Measurements from ENCODE around the gene SLC29A3. TPM values are rescaled to one million over a fixed set of nuclear protein-coding genes. Genes with fewer than 3 reads are reported as not detected.

The SLC29A3 gene
- total and polyA plus RNA-seq, 2 donors (not counting 1 experiment from before 2014, with no cell fraction given): 0.90 to 2.3 TPM

GRCh38 chr10:71280216-71280615 lies 38.8 kb upstream of the SLC29A3 start:
- H4K20me1 ChIP-seq (ENCODE audit: control insufficient read depth, extremely low read depth, insufficient read depth, low read length): no peaks in the 10 kb centered on the region
- no peak for DNase-seq (ENCODE audit: low read depth in 2 of 2)
- no peak overlapping the region for H3K9ac ChIP-seq (ENCODE audit: insufficient read depth, low read length)
- no peaks in the 10 kb centered on the region for H3K27me3 ChIP-seq (ENCODE audit: control insufficient read depth, insufficient read depth, low read length)
- H3K27ac ChIP-seq (ENCODE audit: insufficient read depth, low read length): no peak overlapping the region
- H3K4me3 ChIP-seq (replicated peaks in 1 of 4; ENCODE audit: control extremely low read depth in 1 of 4, insufficient read depth in 1 of 4, low read depth in 3 of 4, low read length in 4 of 4): no peak overlapping the region
- no peaks in the 10 kb centered on the region for H3K79me2 ChIP-seq (ENCODE audit: control insufficient read depth, insufficient read depth, low read length)
- no peaks in the 10 kb centered on the region for H3K36me3 ChIP-seq (ENCODE audit: control insufficient read depth, insufficient read depth, low read length)
- H2AFZ ChIP-seq (ENCODE audit: low read length): no peak overlapping the region
- no peaks in the 10 kb centered on the region for H3K4me1 ChIP-seq (ENCODE audit: control insufficient read depth, extremely low read depth, insufficient read depth, low read length)
- no peaks in the 10 kb centered on the region for H3K9me3 ChIP-seq (ENCODE audit: control insufficient read depth, insufficient read depth, low read depth, low read length)
- TF ChIP-seq EZH2 (IDR thresholded peaks at IDR 0.05; ENCODE audit: low read length, missing control alignments) (no peak), CTCF (conservative IDR thresholded peaks at IDR 0.05 in 1 of 2, IDR thresholded peaks at IDR 0.05 in 1 of 2; ENCODE audit: low read depth in 1 of 2, low read length in 2 of 2) (no peak)
- no peak overlapping the region for H3K4me2 ChIP-seq (ENCODE audit: extremely low read depth, insufficient read depth, low read length)

GRCh38 chr10:71280825-71281224 lies 38.2 kb upstream of the SLC29A3 start:
- Histone ChIP-seq H3K4me3 (replicated peaks in 1 of 4; ENCODE audit: control extremely low read depth in 1 of 4, insufficient read depth in 1 of 4, low read depth in 3 of 4, low read length in 4 of 4) (no peak overlapping the region), H2AFZ (ENCODE audit: low read length) (no peak overlapping the region), H3K4me2 (ENCODE audit: extremely low read depth, insufficient read depth, low read length) (no peak overlapping the region), H3K4me1 (ENCODE audit: control insufficient read depth, extremely low read depth, insufficient read depth, low read length) (no peaks in the 10 kb centered on the region), H3K9ac (ENCODE audit: insufficient read depth, low read length) (no peak overlapping the region), H4K20me1 (ENCODE audit: control insufficient read depth, extremely low read depth, insufficient read depth, low read length) (no peaks in the 10 kb centered on the region), H3K27ac (ENCODE audit: insufficient read depth, low read length) (no peak overlapping the region), H3K27me3 (ENCODE audit: control insufficient read depth, insufficient read depth, low read length) (no peaks in the 10 kb centered on the region), H3K9me3 (ENCODE audit: control insufficient read depth, insufficient read depth, low read depth, low read length) (no peaks in the 10 kb centered on the region), H3K36me3 (ENCODE audit: control insufficient read depth, insufficient read depth, low read length) (no peaks in the 10 kb centered on the region), H3K79me2 (ENCODE audit: control insufficient read depth, insufficient read depth, low read length) (no peaks in the 10 kb centered on the region)
- TF ChIP-seq EZH2 (IDR thresholded peaks at IDR 0.05; ENCODE audit: low read length, missing control alignments): no peak
- TF ChIP-seq CTCF (conservative IDR thresholded peaks at IDR 0.05 in 1 of 2, IDR thresholded peaks at IDR 0.05 in 1 of 2; ENCODE audit: low read depth in 1 of 2, low read length in 2 of 2): no peak
- DNase-seq (ENCODE audit: low read depth in 2 of 2): no peak

- Histone ChIP-seq H3K36me3 (ENCODE audit: control insufficient read depth, insufficient read depth, low read length) (no peaks in the 10 kb centered on the region), H3K27ac (ENCODE audit: insufficient read depth, low read length) (no peak overlapping the region), H2AFZ (ENCODE audit: low read length) (no peak overlapping the region), H3K9me3 (ENCODE audit: control insufficient read depth, insufficient read depth, low read depth, low read length) (no peaks in the 10 kb centered on the region), H3K27me3 (ENCODE audit: control insufficient read depth, insufficient read depth, low read length) (no peaks in the 10 kb centered on the region), H4K20me1 (ENCODE audit: control insufficient read depth, extremely low read depth, insufficient read depth, low read length) (no peaks in the 10 kb centered on the region), H3K9ac (ENCODE audit: insufficient read depth, low read length) (no peak overlapping the region), H3K4me1 (ENCODE audit: control insufficient read depth, extremely low read depth, insufficient read depth, low read length) (no peaks in the 10 kb centered on the region), H3K4me2 (ENCODE audit: extremely low read depth, insufficient read depth, low read length) (no peak overlapping the region), H3K4me3 (replicated peaks in 1 of 4; ENCODE audit: control extremely low read depth in 1 of 4, insufficient read depth in 1 of 4, low read depth in 3 of 4, low read length in 4 of 4) (no peak overlapping the region), H3K79me2 (ENCODE audit: control insufficient read depth, insufficient read depth, low read length) (no peaks in the 10 kb centered on the region)
- no peak for DNase-seq (ENCODE audit: low read depth in 2 of 2)
- TF ChIP-seq CTCF (conservative IDR thresholded peaks at IDR 0.05 in 1 of 2, IDR thresholded peaks at IDR 0.05 in 1 of 2; ENCODE audit: low read depth in 1 of 2, low read length in 2 of 2) (no peak), EZH2 (IDR thresholded peaks at IDR 0.05; ENCODE audit: low read length, missing control alignments) (no peak)
These were observed 37.3 kb upstream of the SLC29A3 start for GRCh38 chr10:71281646-71282322.
